ENCODE measurements around the gene MUC5B.

GRCh38 chr11:1283091-1283511 is 60.2 kb downstream of the MUC5B start:
- TF ChIP-seq CTCF (IDR thresholded peaks at IDR 0.05; ENCODE audit: extremely low read depth in 1 of 2, insufficient read depth in 1 of 2, low read depth in 1 of 2, low read length in 2 of 2), result no peak
- no peak for TF ChIP-seq EZH2 (IDR thresholded peaks at IDR 0.05; ENCODE audit: borderline replicate concordance, low read depth, low read length, severe bottlenecking)
- no peak for TF ChIP-seq POLR2A (IDR thresholded peaks at IDR 0.05; ENCODE audit: low read depth, low read length)
- no peak for TF ChIP-seq MAX (IDR thresholded peaks at IDR 0.05; ENCODE audit: insufficient read depth, insufficient read length)
- no peak for TF ChIP-seq POLR2AphosphoS5 (IDR thresholded peaks at IDR 0.05; ENCODE audit: insufficient read depth, low read depth, low read length)
- TF ChIP-seq MYC (IDR thresholded peaks at IDR 0.05; ENCODE audit: low read depth, low read length), result no peak
- no peak for TF ChIP-seq FOS (IDR thresholded peaks at IDR 0.05; ENCODE audit: borderline replicate concordance, insufficient read depth, low read length)

Measured in endothelial cell of umbilical vein (primary cell).